ENCODE measurements around the gene CRIM1.

Gene CRIM1

GRCh38 chr2:36367486-36367885, 11.9 kb downstream of the CRIM1 start:
- Histone ChIP-seq H3K9ac (ENCODE audit: low read depth, low read length, poor library complexity, severe bottlenecking) (no peak overlapping the region), H3K4me2 (ENCODE audit: low read depth, low read length, poor library complexity, severe bottlenecking) (no peak overlapping the region), H4K20me1 (ENCODE audit: insufficient read depth, low read length, poor library complexity, severe bottlenecking) (no peaks in the 10 kb centered on the region), H3K4me3 (ENCODE audit: low read length, poor library complexity, severe bottlenecking) (no peak overlapping the region), H3K36me3 (ENCODE audit: insufficient read depth, low read length) (no peaks in the 10 kb centered on the region), H3K27me3 (ENCODE audit: insufficient read depth, low read length, poor library complexity, severe bottlenecking) (no peaks in the 10 kb centered on the region), H2AFZ (ENCODE audit: low read length) (0 out of 2 replicates have a peak overlapping the region, but pooled peaks have one; percentile 12), H3K9me2 (replicated peaks; ENCODE audit: low read depth, low read length) (no peaks in the 10 kb centered on the region), H3K79me2 (ENCODE audit: insufficient read depth, low read length) (no peaks in the 10 kb centered on the region), H3K9me3 (ENCODE audit: insufficient read depth, low read depth, low read length) (no peaks in the 10 kb centered on the region), H3K4me1 (ENCODE audit: insufficient read depth, low read length, poor library complexity, severe bottlenecking) (peaks cover 10% of the 10 kb centered on the region), H3F3A (ENCODE audit: low read depth) (no peaks in the 10 kb centered on the region)
- TF ChIP-seq CTCF (conservative IDR thresholded peaks at IDR 0.05; ENCODE audit: low read length) (no peak), EZH2phosphoT487 (IDR thresholded peaks at IDR 0.05; ENCODE audit: borderline replicate concordance) (no peak)

- H3K4me2 ChIP-seq (ENCODE audit: low read depth, low read length, poor library complexity, severe bottlenecking), result no peak overlapping the region
- H4K20me1 ChIP-seq (ENCODE audit: insufficient read depth, low read length, poor library complexity, severe bottlenecking), result no peaks in the 10 kb centered on the region
- H3K36me3 ChIP-seq (ENCODE audit: insufficient read depth, low read length), result no peaks in the 10 kb centered on the region
- no peaks in the 10 kb centered on the region for H3K27me3 ChIP-seq (ENCODE audit: insufficient read depth, low read length, poor library complexity, severe bottlenecking)
- no peaks in the 10 kb centered on the region for H3K79me2 ChIP-seq (ENCODE audit: insufficient read depth, low read length)
- TF ChIP-seq CTCF (conservative IDR thresholded peaks at IDR 0.05; ENCODE audit: low read length) (no peak), EZH2phosphoT487 (IDR thresholded peaks at IDR 0.05; ENCODE audit: borderline replicate concordance) (no peak)
- H3K9me2 ChIP-seq (replicated peaks; ENCODE audit: low read depth, low read length), result no peaks in the 10 kb centered on the region
- no peak overlapping the region for H3K9ac ChIP-seq (ENCODE audit: low read depth, low read length, poor library complexity, severe bottlenecking)
- no peak overlapping the region for H3K4me3 ChIP-seq (ENCODE audit: low read length, poor library complexity, severe bottlenecking)
- H2AFZ ChIP-seq (ENCODE audit: low read length), result 0 out of 2 replicates have a peak overlapping the region, but pooled peaks have one; percentile 12
- H3K4me1 ChIP-seq (ENCODE audit: insufficient read depth, low read length, poor library complexity, severe bottlenecking), result peaks cover 10% of the 10 kb centered on the region
- no peaks in the 10 kb centered on the region for H3F3A ChIP-seq (ENCODE audit: low read depth)
- H3K9me3 ChIP-seq (ENCODE audit: insufficient read depth, low read depth, low read length), result no peaks in the 10 kb centered on the region
Measured at GRCh38 chr2:36367895-36368353, 12.3 kb downstream of the CRIM1 start.

- Histone ChIP-seq H2AFZ (ENCODE audit: low read length) (no peak overlapping the region), H3K4me3 (ENCODE audit: low read length, poor library complexity, severe bottlenecking) (no peak overlapping the region), H3K9me3 (ENCODE audit: insufficient read depth, low read depth, low read length) (no peaks in the 10 kb centered on the region), H3K9me2 (replicated peaks; ENCODE audit: low read depth, low read length) (no peaks in the 10 kb centered on the region), H4K20me1 (ENCODE audit: insufficient read depth, low read length, poor library complexity, severe bottlenecking) (no peaks in the 10 kb centered on the region), H3K27me3 (ENCODE audit: insufficient read depth, low read length, poor library complexity, severe bottlenecking) (no peaks in the 10 kb centered on the region), H3K36me3 (ENCODE audit: insufficient read depth, low read length) (no peaks in the 10 kb centered on the region), H3K9ac (ENCODE audit: low read depth, low read length, poor library complexity, severe bottlenecking) (no peak overlapping the region), H3K4me1 (ENCODE audit: insufficient read depth, low read length, poor library complexity, severe bottlenecking) (peaks cover 10% of the 10 kb centered on the region), H3K79me2 (ENCODE audit: insufficient read depth, low read length) (no peaks in the 10 kb centered on the region), H3F3A (ENCODE audit: low read depth) (no peaks in the 10 kb centered on the region), H3K4me2 (ENCODE audit: low read depth, low read length, poor library complexity, severe bottlenecking) (no peak overlapping the region)
- no peak for TF ChIP-seq EZH2phosphoT487 (IDR thresholded peaks at IDR 0.05; ENCODE audit: borderline replicate concordance)
- TF ChIP-seq CTCF (conservative IDR thresholded peaks at IDR 0.05; ENCODE audit: low read length), result no peak
Measured at GRCh38 chr2:36368438-36368837, 12.9 kb downstream of the CRIM1 start.

Measured in Loucy (cell line).